ENCODE data around the gene GPC1. TPM values are rescaled to one million over a fixed set of nuclear protein-coding genes. Genes with fewer than 3 reads are reported as not detected.

Gene GPC1
- total RNA-seq, 1 donor from 2014 or later = 155 TPM

- DNase-seq = no peak
- no peaks in the 10 kb centered on the region for H3K4me1 Mint-ChIP-seq (ENCODE audit: low read depth, unreplicated experiment)
- no peak overlapping the region for H3K4me3 Mint-ChIP-seq (ENCODE audit: unreplicated experiment)
- no peaks in the 10 kb centered on the region for H3K36me3 Mint-ChIP-seq (ENCODE audit: unreplicated experiment)
- no peaks in the 10 kb centered on the region for H3K27me3 Mint-ChIP-seq (ENCODE audit: unreplicated experiment)
- H3K27ac Mint-ChIP-seq (ENCODE audit: unreplicated experiment) = no peak overlapping the region
- H3K9me3 Mint-ChIP-seq (ENCODE audit: unreplicated experiment) = peaks cover 3% of the 10 kb centered on the region
- no peak for TF ChIP-seq CTCF (IDR thresholded peaks at IDR 0.05; ENCODE audit: partially characterized antibody, unreplicated experiment)
These were observed 66.6 kb downstream of the GPC1 start for GRCh38 chr2:240502059-240502429.

- DNase-seq = no peak
- Mint-ChIP-seq H3K27me3 (ENCODE audit: unreplicated experiment) (no peaks in the 10 kb centered on the region), H3K36me3 (ENCODE audit: unreplicated experiment) (no peaks in the 10 kb centered on the region), H3K27ac (ENCODE audit: unreplicated experiment) (no peak overlapping the region), H3K4me3 (ENCODE audit: unreplicated experiment) (no peak overlapping the region), H3K9me3 (ENCODE audit: unreplicated experiment) (peaks cover 3% of the 10 kb centered on the region), H3K4me1 (ENCODE audit: low read depth, unreplicated experiment) (no peaks in the 10 kb centered on the region)
- no peak for TF ChIP-seq CTCF (IDR thresholded peaks at IDR 0.05; ENCODE audit: partially characterized antibody, unreplicated experiment)
These were observed 67.1 kb downstream of the GPC1 start for GRCh38 chr2:240502430-240503121.

- no peak overlapping the region for H3K4me3 Mint-ChIP-seq (ENCODE audit: unreplicated experiment)
- DNase-seq = no peak
- no peak overlapping the region for H3K27ac Mint-ChIP-seq (ENCODE audit: unreplicated experiment)
- no peaks in the 10 kb centered on the region for H3K36me3 Mint-ChIP-seq (ENCODE audit: unreplicated experiment)
- H3K27me3 Mint-ChIP-seq (ENCODE audit: unreplicated experiment) = peaks cover 3% of the 10 kb centered on the region
- H3K9me3 Mint-ChIP-seq (ENCODE audit: unreplicated experiment) = peaks cover 3% of the 10 kb centered on the region
- no peak for TF ChIP-seq CTCF (IDR thresholded peaks at IDR 0.05; ENCODE audit: partially characterized antibody, unreplicated experiment)
- no peaks in the 10 kb centered on the region for H3K4me1 Mint-ChIP-seq (ENCODE audit: low read depth, unreplicated experiment)
These were observed 67.9 kb downstream of the GPC1 start for GRCh38 chr2:240503375-240503774.

- Mint-ChIP-seq H3K4me3 (ENCODE audit: unreplicated experiment) (no peak overlapping the region), H3K9me3 (ENCODE audit: unreplicated experiment) (peaks cover 3% of the 10 kb centered on the region), H3K4me1 (ENCODE audit: low read depth, unreplicated experiment) (no peaks in the 10 kb centered on the region), H3K27me3 (ENCODE audit: unreplicated experiment) (peaks cover 3% of the 10 kb centered on the region), H3K27ac (ENCODE audit: unreplicated experiment) (no peak overlapping the region), H3K36me3 (ENCODE audit: unreplicated experiment) (no peaks in the 10 kb centered on the region)
- TF ChIP-seq CTCF (IDR thresholded peaks at IDR 0.05; ENCODE audit: partially characterized antibody, unreplicated experiment) = no peak
- DNase-seq = no peak
These were observed 68.4 kb downstream of the GPC1 start for GRCh38 chr2:240503848-240504247.

GRCh38 chr2:240505910-240506309 lies 70.4 kb downstream of the GPC1 start:
- TF ChIP-seq CTCF (IDR thresholded peaks at IDR 0.05; ENCODE audit: partially characterized antibody, unreplicated experiment) = no peak
- H3K27ac Mint-ChIP-seq (ENCODE audit: unreplicated experiment) = no peak overlapping the region
- H3K9me3 Mint-ChIP-seq (ENCODE audit: unreplicated experiment) = peaks cover 3% of the 10 kb centered on the region
- H3K27me3 Mint-ChIP-seq (ENCODE audit: unreplicated experiment) = peaks cover 8% of the 10 kb centered on the region
- no peaks in the 10 kb centered on the region for H3K36me3 Mint-ChIP-seq (ENCODE audit: unreplicated experiment)
- H3K4me1 Mint-ChIP-seq (ENCODE audit: low read depth, unreplicated experiment) = no peaks in the 10 kb centered on the region
- H3K4me3 Mint-ChIP-seq (ENCODE audit: unreplicated experiment) = no peak overlapping the region
- DNase-seq = no peak
